ENCODE measurements around the gene PNCK.

DNA sequence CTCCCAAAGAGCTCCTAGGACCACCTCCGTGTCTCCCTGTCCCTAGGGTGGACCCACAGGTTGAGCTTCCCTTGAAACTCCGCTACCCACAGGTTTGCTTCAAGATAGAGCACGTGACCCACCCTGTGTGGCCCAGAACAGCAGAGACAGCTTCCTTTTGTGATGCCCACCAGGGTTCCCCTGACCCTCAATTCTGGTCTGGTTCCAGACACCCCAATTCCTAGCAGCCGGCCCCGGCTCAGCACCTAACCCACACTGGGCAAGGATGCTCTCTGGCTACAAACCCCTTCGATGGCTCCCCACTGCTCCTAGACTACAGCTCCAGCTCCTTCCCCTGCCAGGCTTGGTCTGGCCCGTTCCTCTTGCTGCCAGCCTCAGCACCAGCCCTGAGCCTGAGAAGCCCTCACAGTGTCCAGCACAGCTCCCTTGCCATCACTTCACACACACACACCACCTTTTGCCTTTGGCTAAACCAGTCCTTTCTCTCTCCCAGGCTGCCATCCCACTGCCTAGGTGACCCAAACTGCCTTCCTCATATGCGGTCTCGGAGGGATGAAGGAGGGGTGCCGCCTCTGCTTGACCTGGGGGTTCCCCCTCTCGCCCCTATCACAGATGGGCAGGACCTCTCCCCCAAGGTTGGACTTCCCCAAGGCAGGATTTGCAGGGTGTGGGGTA lies 6.2 kb downstream of the PNCK start:
- TF ChIP-seq, protein P1, sequence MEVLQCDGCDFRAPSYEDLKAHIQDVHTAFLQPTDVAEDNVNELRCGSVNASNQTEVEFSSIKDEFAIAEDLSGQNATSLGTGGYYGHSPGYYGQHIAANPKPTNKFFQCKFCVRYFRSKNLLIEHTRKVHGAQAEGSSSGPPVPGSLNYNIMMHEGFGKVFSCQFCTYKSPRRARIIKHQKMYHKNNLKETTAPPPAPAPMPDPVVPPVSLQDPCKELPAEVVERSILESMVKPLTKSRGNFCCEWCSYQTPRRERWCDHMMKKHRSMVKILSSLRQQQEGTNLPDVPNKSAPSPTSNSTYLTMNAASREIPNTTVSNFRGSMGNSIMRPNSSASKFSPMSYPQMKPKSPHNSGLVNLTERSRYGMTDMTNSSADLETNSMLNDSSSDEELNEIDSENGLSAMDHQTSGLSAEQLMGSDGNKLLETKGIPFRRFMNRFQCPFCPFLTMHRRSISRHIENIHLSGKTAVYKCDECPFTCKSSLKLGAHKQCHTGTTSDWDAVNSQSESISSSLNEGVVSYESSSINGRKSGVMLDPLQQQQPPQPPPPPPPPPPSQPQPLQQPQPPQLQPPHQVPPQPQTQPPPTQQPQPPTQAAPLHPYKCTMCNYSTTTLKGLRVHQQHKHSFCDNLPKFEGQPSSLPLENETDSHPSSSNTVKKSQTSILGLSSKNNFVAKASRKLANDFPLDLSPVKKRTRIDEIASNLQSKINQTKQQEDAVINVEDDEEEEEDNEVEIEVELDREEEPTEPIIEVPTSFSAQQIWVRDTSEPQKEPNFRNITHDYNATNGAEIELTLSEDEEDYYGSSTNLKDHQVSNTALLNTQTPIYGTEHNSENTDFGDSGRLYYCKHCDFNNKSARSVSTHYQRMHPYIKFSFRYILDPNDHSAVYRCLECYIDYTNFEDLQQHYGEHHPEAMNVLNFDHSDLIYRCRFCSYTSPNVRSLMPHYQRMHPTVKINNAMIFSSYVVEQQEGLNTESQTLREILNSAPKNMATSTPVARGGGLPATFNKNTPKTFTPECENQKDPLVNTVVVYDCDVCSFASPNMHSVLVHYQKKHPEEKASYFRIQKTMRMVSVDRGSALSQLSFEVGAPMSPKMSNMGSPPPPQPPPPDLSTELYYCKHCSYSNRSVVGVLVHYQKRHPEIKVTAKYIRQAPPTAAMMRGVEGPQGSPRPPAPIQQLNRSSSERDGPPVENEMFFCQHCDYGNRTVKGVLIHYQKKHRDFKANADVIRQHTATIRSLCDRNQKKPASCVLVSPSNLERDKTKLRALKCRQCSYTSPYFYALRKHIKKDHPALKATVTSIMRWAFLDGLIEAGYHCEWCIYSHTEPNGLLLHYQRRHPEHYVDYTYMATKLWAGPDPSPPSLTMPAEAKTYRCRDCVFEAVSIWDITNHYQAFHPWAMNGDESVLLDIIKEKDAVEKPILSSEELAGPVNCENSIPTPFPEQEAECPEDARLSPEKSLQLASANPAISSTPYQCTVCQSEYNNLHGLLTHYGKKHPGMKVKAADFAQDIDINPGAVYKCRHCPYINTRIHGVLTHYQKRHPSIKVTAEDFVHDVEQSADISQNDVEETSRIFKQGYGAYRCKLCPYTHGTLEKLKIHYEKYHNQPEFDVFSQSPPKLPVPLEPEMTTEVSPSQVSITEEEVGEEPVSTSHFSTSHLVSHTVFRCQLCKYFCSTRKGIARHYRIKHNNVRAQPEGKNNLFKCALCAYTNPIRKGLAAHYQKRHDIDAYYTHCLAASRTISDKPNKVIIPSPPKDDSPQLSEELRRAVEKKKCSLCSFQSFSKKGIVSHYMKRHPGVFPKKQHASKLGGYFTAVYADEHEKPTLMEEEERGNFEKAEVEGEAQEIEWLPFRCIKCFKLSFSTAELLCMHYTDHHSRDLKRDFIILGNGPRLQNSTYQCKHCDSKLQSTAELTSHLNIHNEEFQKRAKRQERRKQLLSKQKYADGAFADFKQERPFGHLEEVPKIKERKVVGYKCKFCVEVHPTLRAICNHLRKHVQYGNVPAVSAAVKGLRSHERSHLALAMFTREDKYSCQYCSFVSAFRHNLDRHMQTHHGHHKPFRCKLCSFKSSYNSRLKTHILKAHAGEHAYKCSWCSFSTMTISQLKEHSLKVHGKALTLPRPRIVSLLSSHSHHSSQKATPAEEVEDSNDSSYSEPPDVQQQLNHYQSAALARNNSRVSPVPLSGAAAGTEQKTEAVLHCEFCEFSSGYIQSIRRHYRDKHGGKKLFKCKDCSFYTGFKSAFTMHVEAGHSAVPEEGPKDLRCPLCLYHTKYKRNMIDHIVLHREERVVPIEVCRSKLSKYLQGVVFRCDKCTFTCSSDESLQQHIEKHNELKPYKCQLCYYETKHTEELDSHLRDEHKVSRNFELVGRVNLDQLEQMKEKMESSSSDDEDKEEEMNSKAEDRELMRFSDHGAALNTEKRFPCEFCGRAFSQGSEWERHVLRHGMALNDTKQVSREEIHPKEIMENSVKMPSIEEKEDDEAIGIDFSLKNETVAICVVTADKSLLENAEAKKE (CRISPR knock-in tag; IDR thresholded peaks at IDR 0.05): no peak
- TF ChIP-seq, protein P2, sequence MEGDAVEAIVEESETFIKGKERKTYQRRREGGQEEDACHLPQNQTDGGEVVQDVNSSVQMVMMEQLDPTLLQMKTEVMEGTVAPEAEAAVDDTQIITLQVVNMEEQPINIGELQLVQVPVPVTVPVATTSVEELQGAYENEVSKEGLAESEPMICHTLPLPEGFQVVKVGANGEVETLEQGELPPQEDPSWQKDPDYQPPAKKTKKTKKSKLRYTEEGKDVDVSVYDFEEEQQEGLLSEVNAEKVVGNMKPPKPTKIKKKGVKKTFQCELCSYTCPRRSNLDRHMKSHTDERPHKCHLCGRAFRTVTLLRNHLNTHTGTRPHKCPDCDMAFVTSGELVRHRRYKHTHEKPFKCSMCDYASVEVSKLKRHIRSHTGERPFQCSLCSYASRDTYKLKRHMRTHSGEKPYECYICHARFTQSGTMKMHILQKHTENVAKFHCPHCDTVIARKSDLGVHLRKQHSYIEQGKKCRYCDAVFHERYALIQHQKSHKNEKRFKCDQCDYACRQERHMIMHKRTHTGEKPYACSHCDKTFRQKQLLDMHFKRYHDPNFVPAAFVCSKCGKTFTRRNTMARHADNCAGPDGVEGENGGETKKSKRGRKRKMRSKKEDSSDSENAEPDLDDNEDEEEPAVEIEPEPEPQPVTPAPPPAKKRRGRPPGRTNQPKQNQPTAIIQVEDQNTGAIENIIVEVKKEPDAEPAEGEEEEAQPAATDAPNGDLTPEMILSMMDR (conservative IDR thresholded peaks at IDR 0.05; ENCODE audit: low read depth in 2 of 2): no peak
- no peak for TF ChIP-seq EZH2 (IDR thresholded peaks at IDR 0.05; ENCODE audit: low read depth, unreplicated experiment)
- no peak for TF ChIP-seq STAT1 (IDR thresholded peaks at IDR 0.05; ENCODE audit: unreplicated experiment)
- no peak for TF ChIP-seq POLR2AphosphoS5 (IDR thresholded peaks at IDR 0.05; ENCODE audit: low read depth)
- no peak for TF ChIP-seq CREB1 (CRISPR knock-in tag; IDR thresholded peaks at IDR 0.05; ENCODE audit: low read depth)
- TF ChIP-seq, protein P3, sequence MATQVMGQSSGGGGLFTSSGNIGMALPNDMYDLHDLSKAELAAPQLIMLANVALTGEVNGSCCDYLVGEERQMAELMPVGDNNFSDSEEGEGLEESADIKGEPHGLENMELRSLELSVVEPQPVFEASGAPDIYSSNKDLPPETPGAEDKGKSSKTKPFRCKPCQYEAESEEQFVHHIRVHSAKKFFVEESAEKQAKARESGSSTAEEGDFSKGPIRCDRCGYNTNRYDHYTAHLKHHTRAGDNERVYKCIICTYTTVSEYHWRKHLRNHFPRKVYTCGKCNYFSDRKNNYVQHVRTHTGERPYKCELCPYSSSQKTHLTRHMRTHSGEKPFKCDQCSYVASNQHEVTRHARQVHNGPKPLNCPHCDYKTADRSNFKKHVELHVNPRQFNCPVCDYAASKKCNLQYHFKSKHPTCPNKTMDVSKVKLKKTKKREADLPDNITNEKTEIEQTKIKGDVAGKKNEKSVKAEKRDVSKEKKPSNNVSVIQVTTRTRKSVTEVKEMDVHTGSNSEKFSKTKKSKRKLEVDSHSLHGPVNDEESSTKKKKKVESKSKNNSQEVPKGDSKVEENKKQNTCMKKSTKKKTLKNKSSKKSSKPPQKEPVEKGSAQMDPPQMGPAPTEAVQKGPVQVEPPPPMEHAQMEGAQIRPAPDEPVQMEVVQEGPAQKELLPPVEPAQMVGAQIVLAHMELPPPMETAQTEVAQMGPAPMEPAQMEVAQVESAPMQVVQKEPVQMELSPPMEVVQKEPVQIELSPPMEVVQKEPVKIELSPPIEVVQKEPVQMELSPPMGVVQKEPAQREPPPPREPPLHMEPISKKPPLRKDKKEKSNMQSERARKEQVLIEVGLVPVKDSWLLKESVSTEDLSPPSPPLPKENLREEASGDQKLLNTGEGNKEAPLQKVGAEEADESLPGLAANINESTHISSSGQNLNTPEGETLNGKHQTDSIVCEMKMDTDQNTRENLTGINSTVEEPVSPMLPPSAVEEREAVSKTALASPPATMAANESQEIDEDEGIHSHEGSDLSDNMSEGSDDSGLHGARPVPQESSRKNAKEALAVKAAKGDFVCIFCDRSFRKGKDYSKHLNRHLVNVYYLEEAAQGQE (IDR thresholded peaks at IDR 0.05; ENCODE audit: unreplicated experiment): no peak
- no peak for TF ChIP-seq ZNF331 (CRISPR knock-in tag; IDR thresholded peaks at IDR 0.05; ENCODE audit: low read depth)
- no peak for TF ChIP-seq EZH2phosphoT487 (IDR thresholded peaks at IDR 0.05; ENCODE audit: unreplicated experiment)

Data from GM23338 (cell line).